SK-N-SH (cell line): Measurements from ENCODE around the gene RRAGC.

Experiments used
- CHD2 ChIP-seq: fragments of 150-350 bp; IDR thresholded peaks from 2 replicates; pipeline ENCODE4 v1.6.1; 2018; ENCODE audit warnings: low read length; ENCODE audit not compliant: partially characterized antibody
- CTCF ChIP-seq: fragments of 200-600 bp; sonication (generic); IDR thresholded peaks from 2 replicates; pipeline ENCODE4 v1.6.1; 2017; ENCODE audit warnings: antibody characterized with exemption, mild to moderate bottlenecking, moderate library complexity
- EP300 ChIP-seq, 2 experiments: IDR thresholded peaks; 2 replicates each; pipeline versions ENCODE4 v1.4.0 to v1.6.1; 2012; ENCODE audit warnings: borderline replicate concordance in 1 of 2, low read depth in 1 of 2, low read length in 1 of 2
- FOXM1 ChIP-seq: IDR thresholded peaks from 2 replicates; pipeline ENCODE4 v1.4.0; 2012; ENCODE audit warnings: low read depth, mild to moderate bottlenecking
- GABPA ChIP-seq: IDR thresholded peaks from 2 replicates; pipeline ENCODE4 v1.4.0; 2012; ENCODE audit warnings: low read depth, mild to moderate bottlenecking
- MEF2A ChIP-seq: IDR thresholded peaks from 2 replicates; pipeline ENCODE4 v1.4.0; 2012; ENCODE audit warnings: low read depth, borderline replicate concordance
- PBX3 ChIP-seq: IDR thresholded peaks from 2 replicates; pipeline ENCODE4; 2012
- POLR2AphosphoS5 ChIP-seq: IDR thresholded peaks from 2 replicates; pipeline ENCODE4 v1.6.1; 2012; ENCODE audit warnings: low read depth, low read length
- RAD21 ChIP-seq: IDR thresholded peaks from 2 replicates; pipeline ENCODE4 v1.6.1; 2012; ENCODE audit warnings: mild to moderate bottlenecking, low read length
- RCOR1 ChIP-seq: fragments of 150-350 bp; IDR thresholded peaks from 2 replicates; pipeline ENCODE4 v1.6.1; 2017; ENCODE audit warnings: antibody characterized with exemption, low read length
- TAF1 ChIP-seq: IDR thresholded peaks from 2 replicates; pipeline ENCODE4 v1.6.1; 2012; ENCODE audit warnings: low read depth, mild to moderate bottlenecking, low read length, moderate library complexity, borderline replicate concordance
- TEAD4 ChIP-seq: IDR thresholded peaks from 2 replicates; pipeline ENCODE4 v1.4.0; 2012; ENCODE audit warnings: mild to moderate bottlenecking, borderline replicate concordance; ENCODE audit not compliant: insufficient read depth
- USF2 ChIP-seq: fragments of 150-350 bp; IDR thresholded peaks from 2 replicates; pipeline ENCODE4 v1.6.1; 2017; ENCODE audit warnings: antibody characterized with exemption, low read length, low read depth, borderline replicate concordance
- YY1 ChIP-seq: IDR thresholded peaks from 2 replicates; pipeline ENCODE4 v1.4.0; 2012; ENCODE audit warnings: low read depth, mild to moderate bottlenecking

GRCh38 chr1:38865112-38865715 is 5.6 kb upstream of the RRAGC start:
- no peak for TF ChIP-seq POLR2AphosphoS5
- no peak; the same call in 1 of the 2 replicates for TF ChIP-seq CTCF
- no peak for TF ChIP-seq USF2
- TF ChIP-seq RAD21 = no peak
- TF ChIP-seq RCOR1 = no peak
- TF ChIP-seq GABPA = no peak
- TF ChIP-seq CHD2 = no peak
- no peak for TF ChIP-seq EP300 (IDR thresholded peaks at IDR 0.05; ENCODE audit: borderline replicate concordance in 1 of 2, low read depth in 1 of 2, low read length in 1 of 2)
- TF ChIP-seq PBX3 = no peak
- no peak for TF ChIP-seq TEAD4
- no peak for TF ChIP-seq TAF1
- no peak for TF ChIP-seq YY1
- no peak for TF ChIP-seq MEF2A
- TF ChIP-seq FOXM1 = no peak
